ENCODE measurements around the gene HCAR2.
"Not testable (repeated sequence)": the region's sequence is repeated elsewhere in the genome, so short reads cannot be mapped to it uniquely, and the experiment has no call there.

Gene HCAR2

DNA sequence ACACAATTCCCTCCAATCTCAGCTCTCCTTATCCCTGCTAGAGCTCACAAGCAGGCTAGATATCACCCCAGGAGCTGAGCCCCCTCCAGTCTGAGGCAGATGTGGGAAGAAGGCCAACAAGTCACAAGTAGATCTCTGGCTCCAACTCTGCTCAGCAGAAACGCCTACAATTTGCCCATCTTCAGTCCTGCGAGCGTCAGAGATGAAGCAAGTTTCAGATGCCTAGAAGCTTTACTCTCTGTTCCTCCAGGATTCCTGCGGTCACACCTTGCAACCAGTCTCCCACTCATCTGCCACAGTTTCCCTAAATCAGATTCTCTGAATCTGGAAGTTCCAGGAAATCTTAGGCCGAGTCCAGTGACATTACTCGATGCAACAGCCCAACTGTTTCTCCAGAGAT, 12.1 kb upstream of the HCAR2 start:
- not testable (repeated sequence) for DNase-seq

DNA sequence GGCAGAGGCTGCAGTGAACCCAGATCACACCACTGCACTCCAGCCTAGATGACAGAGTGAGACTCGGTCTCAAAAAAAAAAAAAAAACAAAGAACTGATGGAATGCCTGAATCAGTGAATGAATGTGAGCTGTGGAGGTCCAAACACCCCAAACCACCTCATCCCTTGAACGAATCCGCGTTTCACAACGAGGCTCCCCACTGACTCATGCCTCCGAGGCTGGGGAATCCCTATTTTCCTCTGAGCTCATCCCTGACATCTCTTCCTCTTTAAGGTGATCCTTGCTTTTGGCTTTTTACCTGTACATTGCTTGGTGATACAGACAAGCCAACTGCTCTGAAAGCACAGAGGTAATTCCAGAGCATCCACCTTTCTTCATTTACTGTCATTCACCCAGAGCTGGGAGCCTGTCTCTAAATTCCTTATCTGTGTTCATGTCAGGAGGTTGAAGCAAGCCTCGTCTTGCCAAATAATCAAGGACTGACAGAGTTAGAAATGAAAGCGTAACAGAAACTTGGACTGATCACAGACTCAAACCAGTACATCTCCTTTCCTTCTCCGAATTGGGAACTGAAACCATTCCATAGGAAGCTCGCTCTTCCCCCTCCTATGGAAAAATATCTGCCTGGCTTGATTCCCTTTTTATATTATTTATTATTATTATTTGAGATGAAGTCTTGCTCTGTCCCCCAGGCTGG, 10.5 kb upstream of the HCAR2 start:
- not testable (repeated sequence) for DNase-seq

DNA sequence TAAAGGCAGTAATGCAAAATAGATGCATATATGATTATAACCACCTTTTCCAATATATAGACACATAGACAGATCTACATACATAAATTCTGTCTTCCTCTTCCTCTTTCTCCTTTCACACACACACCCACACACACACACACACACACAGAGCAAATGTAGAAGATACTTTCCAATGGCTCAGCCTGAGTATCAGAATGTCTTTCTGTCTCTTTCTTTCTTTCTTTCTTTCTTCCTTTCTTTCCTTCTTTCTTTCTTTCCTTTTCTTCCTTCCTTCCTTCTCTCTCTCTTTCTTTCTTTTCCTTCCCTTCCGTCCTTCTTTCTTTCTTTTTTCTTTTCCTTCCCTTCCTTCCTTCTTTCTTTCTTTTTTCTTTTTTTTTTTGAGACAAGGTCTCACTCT, 8.1 kb upstream of the HCAR2 start:
- not testable (repeated sequence) for DNase-seq

DNA sequence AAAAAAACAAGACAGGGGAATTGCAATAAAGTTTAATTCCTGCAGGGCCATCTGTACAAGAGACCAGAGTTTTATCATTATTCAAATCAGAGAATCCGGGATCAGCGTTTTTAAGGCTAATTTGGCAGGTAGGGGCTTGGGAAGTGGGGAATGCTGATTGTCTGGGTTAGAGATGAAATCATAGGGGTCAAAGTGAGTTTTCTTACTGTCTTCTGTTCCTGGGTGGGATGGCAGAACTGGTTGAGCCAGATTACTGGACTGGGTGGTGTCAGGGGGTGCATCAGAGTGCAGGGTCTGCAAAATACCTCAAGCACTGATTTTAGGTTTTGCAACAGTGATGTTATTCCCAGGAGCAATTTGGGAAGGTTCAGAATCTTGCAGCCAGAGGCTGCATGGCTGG, 7.2 kb upstream of the HCAR2 start:
- not testable (repeated sequence) for DNase-seq

DNA sequence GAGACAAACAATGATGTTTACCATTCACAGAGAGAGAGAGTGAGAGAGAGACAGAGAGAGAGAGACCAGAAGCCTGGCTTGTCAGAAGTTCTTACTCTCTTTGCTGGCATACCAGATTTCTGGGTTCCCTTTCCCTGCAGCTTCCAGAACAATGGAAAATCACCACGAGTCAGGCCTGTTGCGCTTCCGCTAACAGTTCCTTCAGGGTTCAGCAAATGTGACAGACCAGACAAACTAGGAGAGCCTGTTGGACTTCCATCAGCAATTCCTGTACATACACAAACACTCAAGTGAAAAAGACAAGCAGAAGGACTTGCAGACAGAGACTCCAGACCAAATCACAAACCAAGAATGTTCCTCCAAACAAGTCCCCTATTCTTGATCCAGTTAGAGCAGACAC, 6.1 kb upstream of the HCAR2 start:
- DNase-seq: not testable (repeated sequence)

DNA sequence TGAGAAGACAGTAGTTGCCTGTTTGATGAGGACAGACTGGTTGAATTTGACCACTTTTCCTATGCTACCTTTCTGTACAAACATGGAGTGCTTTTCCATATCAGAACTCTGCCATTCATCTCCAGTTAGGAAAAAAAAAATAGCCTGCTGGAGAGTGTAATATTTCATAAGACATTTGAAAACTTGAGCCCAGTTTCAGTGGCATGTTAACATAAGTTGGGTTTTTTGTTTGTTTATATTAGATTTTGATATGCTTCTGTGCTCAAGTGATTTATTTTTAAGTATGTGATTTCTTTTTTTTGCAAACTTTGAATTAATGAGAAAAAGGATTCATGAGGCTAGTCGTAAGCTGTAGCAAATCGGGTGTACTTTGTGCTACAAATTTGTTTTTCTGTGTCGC, 684 bp upstream of the HCAR2 start:
- DNase-seq: not testable (repeated sequence)

DNA sequence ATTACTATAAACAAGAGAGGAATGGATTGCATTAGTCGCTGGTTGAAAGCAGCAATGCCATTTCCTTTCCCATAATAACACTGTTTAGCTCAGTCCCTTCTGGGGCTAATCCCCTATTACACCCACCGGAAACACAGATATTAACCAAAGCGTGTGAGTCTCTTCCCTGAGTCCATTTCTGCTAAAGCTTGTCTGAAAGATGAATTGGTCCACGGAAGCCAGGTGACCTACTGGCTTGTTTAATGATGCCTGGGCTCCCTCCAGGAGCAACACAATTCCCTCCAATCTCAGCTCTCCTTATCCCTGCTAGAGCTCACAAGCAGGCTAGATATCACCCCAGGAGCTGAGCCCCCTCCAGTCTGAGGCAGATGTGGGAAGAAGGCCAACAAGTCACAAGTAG, 1.7 kb downstream of the HCAR2 start:
- not testable (repeated sequence) for DNase-seq

DNA sequence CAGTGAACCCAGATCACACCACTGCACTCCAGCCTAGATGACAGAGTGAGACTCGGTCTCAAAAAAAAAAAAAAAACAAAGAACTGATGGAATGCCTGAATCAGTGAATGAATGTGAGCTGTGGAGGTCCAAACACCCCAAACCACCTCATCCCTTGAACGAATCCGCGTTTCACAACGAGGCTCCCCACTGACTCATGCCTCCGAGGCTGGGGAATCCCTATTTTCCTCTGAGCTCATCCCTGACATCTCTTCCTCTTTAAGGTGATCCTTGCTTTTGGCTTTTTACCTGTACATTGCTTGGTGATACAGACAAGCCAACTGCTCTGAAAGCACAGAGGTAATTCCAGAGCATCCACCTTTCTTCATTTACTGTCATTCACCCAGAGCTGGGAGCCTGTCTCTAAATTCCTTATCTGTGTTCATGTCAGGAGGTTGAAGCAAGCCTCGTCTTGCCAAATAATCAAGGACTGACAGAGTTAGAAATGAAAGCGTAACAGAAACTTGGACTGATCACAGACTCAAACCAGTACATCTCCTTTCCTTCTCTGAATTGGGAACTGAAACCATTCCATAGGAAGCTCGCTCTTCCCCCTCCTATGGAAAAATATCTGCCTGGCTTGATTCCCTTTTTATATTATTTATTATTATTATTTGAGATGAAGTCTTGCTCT, 3.0 kb downstream of the HCAR2 start:
- DNase-seq: not testable (repeated sequence)

DNA sequence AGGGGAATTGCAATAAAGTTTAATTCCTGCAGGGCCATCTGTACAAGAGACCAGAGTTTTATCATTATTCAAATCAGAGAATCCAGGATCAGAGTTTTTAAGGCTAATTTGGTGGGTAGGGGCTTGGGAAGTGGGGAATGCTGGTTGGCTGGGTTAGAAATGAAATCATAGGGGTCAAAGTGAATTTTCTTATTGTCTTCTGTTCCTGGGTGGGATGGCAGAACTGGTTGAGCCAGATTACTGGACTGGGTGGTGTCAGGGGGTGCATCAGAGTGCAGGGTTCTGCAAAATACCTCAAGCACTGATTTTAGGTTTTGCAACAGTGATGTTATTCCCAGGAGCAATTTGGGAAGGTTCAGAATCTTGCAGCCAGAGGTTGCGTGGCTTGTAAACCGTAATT, 6.2 kb downstream of the HCAR2 start:
- not testable (repeated sequence) for DNase-seq

DNA sequence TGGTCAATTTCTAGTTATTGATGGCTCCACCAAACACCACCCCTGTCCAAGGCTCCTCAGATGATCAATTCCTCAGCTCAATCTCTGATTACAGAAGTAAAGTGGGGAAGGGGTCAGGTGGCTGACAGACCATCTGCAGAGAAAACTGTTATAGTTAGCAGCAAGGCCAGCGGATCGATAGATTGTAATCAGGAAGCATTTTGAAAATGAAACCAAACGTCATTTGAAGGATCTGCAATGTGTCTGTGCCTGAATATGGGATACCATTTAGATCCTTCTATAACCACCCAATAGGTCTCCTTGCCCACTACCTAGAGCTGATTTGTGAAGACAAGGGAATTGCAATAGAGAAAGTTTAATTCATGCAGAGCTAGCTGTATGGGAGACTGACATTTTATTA, 11.6 kb downstream of the HCAR2 start:
- DNase-seq: no peak

DNA sequence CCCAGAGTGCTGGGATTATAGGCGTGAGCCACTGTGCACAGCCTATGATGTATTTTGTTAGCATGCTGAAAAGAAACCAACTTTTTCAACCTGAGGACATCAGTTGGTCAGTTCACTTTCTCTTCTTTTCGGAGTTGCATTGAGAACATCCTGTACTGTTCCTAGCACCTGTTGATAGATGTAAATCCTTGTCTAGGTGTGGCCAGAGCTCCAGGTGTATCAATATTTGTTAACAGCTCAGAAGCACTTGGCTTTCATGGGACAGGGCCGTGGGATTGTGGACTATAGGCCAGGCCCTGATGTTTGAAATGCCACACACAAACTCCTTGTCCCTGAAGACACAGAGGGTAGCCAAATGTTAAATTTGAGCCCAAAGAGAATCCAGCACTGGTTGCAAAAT, 14.9 kb downstream of the HCAR2 start:
- no peak for DNase-seq

DNA sequence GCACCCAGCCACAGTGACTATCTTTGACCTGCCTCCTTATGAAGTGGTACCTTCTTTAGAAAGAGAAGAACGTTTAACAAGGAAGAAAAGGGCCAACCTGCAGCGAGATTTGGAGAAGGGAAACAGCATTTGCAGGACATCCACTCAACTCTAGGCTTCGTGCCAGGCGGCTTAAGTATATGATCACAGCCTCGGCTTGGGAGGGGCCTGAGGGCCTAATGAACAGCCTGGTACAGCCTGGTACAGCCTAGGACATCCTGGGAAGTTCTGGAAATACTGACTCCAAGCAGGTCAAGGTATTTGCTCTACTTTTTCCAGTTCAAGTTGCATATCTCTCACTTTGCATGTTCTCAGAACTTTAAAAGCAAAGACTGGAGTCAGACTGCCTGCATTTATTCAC, 16.1 kb downstream of the HCAR2 start:
- DNase-seq: no peak

DNA sequence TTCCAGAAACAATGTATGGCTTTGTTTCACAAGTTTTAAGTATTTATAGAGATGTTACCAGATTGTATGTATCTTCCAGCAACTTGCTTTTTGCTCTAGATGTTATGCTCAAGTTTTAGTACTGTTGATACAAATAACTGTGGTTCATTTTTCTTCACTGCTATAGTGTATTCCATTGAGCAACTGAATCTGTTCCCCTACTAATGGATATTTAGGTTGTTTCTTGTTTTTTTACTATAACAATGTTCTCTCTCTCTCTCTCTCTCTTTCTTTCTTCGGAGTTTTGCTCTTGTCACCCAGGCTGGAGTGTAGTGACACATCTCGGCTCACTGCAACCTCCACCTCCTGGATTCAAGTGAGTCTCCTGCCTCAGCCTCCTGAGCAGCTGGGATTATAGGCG, 16.6 kb downstream of the HCAR2 start:
- no peak for DNase-seq

DNA sequence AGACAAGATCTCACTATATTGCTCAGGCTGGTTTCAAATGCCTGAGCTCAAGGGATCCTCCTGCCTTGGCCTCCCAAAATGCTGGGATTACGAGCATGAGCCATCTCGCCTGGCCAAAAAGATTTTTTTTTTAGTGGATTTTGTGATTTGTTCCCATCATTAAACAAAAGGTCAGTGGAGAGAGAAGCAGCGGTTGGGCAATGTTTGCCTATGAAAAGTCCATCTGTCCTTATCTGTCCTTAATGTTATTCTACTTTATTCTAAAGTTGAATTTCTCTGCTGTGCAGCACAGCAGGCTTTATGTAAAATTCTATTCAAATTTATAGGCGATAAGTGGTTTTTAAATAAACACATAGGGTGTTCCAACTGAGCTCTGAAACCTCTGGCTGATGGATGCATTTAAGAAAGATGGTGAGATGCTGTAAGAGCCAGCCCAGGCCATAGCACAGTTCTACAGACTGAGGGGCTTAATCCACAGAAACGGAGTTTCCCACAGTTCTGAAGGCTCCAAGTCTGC, 18.8 kb downstream of the HCAR2 start:
- DNase-seq: no peak

DNA sequence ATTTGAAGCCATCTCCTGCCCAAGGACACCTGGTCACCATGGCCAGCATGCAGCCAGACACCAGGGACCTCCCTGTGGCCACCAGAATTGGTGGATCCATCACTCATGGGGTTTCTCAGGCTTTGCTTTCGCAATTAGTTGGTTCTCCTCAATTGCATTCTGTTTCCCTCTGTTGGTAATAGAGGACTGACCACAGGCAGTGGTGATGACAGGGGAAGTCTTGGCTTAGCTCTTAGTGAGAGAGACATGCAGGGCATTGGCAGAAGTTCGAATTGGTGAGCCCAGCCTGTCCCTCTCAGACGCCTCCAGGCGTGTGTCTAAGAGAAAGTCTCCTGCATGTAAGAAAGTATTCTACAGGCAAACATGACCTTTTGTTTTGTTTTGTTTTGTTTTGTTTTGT, 21.3 kb downstream of the HCAR2 start:
- DNase-seq: no peak

DNA sequence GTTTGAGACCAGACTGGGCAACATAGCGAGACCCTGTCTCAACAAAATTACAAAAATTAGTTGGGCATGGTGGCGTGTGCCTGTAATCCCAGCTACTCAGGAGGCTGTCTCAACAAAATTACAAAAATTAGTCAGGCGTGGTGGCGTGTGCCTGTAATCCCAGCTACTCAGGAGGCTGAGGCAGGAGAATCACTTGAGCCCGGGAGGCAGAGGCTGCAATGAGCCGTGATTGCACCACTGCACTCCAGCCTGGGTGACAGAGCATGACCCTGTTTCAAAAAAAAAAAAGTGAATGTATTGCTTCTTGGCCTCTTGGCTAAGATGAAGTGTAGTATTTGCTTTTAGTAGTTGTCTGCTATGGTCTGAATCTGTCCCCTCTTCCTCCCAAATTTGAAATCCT, 22.2 kb downstream of the HCAR2 start:
- not testable (repeated sequence) for DNase-seq

DNA sequence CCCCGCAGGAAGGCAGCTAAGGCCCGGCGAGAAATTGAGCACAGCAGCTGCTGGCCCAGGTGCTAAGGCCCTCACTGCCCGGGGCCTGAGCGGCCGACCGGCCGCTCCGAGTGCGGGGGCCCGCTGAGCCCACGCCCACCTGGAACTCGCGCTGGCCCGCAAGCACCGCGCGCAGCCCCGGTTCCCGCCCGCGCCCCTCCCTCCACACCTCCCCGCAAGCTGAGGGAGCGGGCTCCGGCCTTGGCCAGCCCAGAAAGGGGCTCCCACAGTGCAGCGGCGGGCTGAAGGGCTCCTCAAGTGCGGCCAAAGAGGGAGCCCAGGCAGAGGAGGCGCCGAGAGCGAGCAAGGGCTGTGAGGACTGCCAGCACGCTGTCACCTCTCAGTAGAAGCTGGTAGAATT, 26.4 kb downstream of the HCAR2 start:
- not testable (repeated sequence) for DNase-seq

DNA sequence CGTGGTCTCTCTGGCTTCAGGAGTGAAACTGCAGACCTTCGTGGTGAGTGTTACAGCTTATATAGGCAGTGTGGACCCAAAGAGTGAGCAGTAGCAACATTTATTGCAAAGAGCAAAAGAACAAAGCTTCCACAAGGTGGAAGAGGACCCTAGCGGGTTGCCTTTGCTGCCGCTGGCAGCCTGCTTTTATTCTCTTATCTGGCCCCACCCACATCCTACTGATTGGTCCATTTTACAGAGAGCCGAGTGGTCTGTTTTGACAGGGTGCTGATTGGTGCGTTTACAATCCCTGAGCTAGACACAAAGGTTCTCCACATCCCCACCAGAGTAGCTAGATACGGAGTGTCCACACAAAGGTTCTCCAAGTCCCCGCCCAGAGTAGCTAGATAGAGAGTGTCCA, 27.1 kb downstream of the HCAR2 start:
- DNase-seq: not testable (repeated sequence)

DNA sequence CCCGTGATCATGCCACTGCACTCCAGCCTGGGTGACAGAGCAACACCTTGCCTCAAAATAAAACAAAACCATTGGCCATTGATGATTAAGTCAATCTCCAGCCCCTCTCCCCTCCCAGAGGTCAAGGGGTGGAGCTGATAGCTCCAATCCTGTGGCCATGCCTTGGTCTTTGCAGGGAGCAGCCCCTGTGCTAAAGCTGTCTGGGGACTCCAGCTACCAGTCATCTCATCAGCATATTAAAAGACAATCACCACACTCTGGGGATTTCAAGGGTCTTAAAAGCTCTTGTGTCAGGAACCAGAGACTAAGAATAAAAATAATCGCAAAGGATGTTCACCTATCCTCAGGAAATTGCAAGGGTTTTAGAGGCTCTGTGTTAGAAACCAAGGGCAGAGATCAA, 30.6 kb downstream of the HCAR2 start:
- no peak for DNase-seq

DNA sequence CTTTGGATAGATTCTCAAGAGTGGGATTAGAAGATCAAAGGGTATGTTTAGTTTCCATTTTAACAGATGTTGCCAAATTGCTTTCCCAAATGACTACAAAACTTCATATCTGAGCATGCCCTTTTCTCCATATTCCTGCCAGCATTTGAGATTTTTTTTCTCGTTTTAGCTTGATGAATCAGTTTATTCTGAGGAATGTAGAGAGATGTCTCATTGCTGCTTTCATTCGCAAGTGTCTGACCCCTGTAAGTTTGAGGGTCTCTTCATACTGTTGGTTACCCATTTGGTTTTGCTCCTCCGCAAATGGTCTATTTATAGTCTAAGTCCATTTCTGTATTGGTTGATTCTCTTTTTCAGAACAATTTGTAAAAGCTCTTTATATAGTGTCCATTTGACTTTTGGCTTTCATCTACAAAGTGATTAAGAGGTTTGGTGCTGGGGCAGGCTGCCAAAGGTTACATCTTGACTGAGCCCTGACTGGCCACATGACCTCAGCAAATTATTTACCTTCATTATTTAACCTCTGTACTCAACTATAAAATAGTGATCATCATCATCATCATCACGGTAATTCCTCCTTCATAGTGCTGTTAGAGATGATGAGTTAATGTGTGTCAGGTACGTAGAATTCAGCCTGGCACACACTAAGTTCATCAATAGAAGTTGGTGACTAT, 33.6 kb downstream of the HCAR2 start:
- DNase-seq: no peak

DNA sequence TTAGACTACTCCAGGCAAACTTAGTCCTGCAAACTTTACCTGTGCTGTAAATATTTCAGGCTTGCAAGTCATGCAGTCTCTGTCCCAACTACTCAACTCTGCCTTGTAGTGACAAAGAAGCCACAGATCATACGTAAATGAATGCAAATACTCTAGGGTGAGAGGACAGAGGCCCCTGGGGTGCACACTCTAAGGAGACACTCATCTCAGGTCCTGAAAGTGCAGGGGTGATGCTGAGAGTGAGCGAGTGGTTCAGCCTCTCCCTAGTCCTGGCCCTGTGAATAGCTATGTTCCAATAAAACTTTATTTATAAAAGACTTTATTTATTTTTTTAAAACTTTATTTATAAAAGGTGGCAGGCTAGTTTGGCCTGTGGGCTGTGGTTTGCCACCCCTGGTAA, 34.9 kb downstream of the HCAR2 start:
- no peak for DNase-seq

DNA sequence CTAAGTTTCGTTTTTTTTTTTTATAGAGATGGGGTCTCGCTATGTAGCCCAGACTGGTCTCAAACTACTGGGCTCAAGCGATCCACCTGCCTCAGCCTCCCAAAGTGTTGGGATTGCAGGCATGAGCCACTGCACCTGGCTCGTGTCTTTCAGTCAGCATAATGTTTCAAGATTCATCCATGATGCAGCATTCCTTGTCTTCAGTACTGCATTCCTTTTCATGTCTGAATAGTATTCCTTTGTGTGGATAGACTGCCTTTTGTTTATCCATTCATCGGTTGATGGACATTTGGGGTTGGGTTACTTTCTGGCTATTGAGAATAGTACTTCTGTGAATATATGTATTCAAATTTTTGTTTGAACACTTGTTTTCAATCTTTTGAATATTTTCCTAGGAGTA, 37.4 kb downstream of the HCAR2 start:
- DNase-seq: no peak

DNA sequence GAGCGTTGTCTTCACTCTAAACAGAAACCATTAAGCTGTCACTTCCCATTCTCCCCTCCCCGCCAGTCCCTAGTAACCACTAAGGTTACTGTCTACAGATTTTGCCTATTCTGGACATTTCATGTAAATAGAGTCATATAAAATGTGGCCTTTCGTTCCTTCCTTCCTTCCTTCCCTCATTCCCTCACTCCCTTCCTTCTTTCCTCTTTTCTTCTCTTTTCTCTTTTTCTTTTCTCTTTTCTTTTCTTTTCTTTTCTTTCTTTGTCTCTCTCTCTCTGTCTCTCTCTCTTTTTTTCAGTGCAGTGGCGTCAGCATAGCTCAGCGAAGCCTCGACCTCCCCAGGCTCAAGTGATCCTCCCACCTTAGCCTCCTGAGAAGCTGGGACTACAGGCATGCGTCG, 37.8 kb downstream of the HCAR2 start:
- no peak for DNase-seq

DNA sequence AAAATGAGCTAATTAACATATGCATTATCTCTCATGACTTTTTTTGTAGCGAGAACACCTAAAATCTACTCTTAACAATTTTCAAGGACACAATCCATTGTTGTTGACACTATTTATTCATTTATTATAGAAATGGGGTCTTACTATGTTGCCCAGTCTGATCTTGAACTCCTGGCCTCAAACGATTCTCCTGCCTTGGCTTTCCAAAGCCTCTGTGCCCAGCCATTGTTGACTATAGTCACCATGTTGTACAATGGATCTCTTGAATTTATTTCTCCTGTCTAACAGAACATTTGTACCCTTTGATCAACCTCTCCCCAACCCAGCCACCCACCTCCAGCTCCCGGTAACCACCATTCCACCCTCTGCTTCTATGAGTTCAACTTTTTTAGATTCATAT, 41.2 kb downstream of the HCAR2 start:
- DNase-seq: no peak
